H9 (cell line): ENCODE data around the gene MGMT. TPM values are rescaled to one million over a fixed set of nuclear protein-coding genes. Genes with fewer than 3 reads are reported as not detected.

Experiments
- DNase-seq: peaks from one replicate; pipeline ENCODE4 v3.0.0-alpha.2; 2017
- H2AFZ ChIP-seq: one replicate; pipeline ENCODE4 v1.6.1; 2013; ENCODE audit warnings: mild to moderate bottlenecking, low read length, control low read depth, moderate library complexity
- H2AK5ac ChIP-seq: 2 replicates; pipeline ENCODE4 v1.6.1; 2013; ENCODE audit warnings: low read length, control low read depth, mixed read lengths; ENCODE audit not compliant: insufficient read length
- H2BK120ac ChIP-seq: one replicate; pipeline ENCODE4 v1.6.1; 2013; ENCODE audit warnings: low read depth, mild to moderate bottlenecking, low read length, control low read depth, inconsistent platforms; ENCODE audit not compliant: poor library complexity, severe bottlenecking
- H2BK12ac ChIP-seq: 2 replicates; pipeline ENCODE4 v1.6.1; 2013; ENCODE audit warnings: low read length, control low read depth, mixed read lengths, low read depth; ENCODE audit not compliant: insufficient read length
- H2BK15ac ChIP-seq: 2 replicates; pipeline ENCODE4 v1.6.1; 2013; ENCODE audit warnings: low read depth, low read length, control low read depth
- H2BK20ac ChIP-seq: one replicate; pipeline ENCODE4 v1.6.1; 2013; ENCODE audit warnings: low read depth, mild to moderate bottlenecking, low read length, control low read depth, inconsistent platforms; ENCODE audit not compliant: poor library complexity, severe bottlenecking
- H2BK5ac ChIP-seq: 2 replicates; pipeline ENCODE4 v1.6.1; 2013; ENCODE audit warnings: low read length, control low read depth, mixed read lengths; ENCODE audit not compliant: insufficient read length
- H3K14ac ChIP-seq: 2 replicates; pipeline ENCODE4 v1.6.1; 2013; ENCODE audit warnings: low read length, control low read depth; ENCODE audit not compliant: insufficient read depth
- H3K18ac ChIP-seq: 2 replicates; pipeline ENCODE4 v1.6.1; 2013; ENCODE audit warnings: low read depth, mild to moderate bottlenecking, mixed read lengths, low read length, control low read depth; ENCODE audit not compliant: insufficient read length
- H3K23ac ChIP-seq: 2 replicates; pipeline ENCODE4 v1.6.1; 2013; ENCODE audit warnings: low read length, control low read depth, mixed read lengths, low read depth; ENCODE audit not compliant: insufficient read length
- H3K23me2 ChIP-seq: 2 replicates; pipeline ENCODE4 v1.6.1; 2013; ENCODE audit warnings: low read depth, mild to moderate bottlenecking, mixed read lengths, low read length, control low read depth; ENCODE audit not compliant: insufficient read length, poor library complexity, severe bottlenecking
- H3K27ac ChIP-seq: 2 replicates; pipeline ENCODE4 v1.5.1; 2013; ENCODE audit warnings: low read length, control low read depth, mixed read lengths, low read depth; ENCODE audit not compliant: insufficient read length
- H3K27me3 ChIP-seq: 2 replicates; pipeline ENCODE4 v1.6.1; 2013; ENCODE audit warnings: low read length, control low read depth, inconsistent platforms; ENCODE audit not compliant: insufficient read depth
- H3K4ac ChIP-seq: 2 replicates; pipeline ENCODE4 v1.6.1; 2013; ENCODE audit warnings: low read depth, mild to moderate bottlenecking, control low read depth, inconsistent platforms, low read length, moderate library complexity
- H3K4me1 ChIP-seq: 2 replicates; pipeline ENCODE4 v1.6.1; 2013; ENCODE audit warnings: low read length, control low read depth, inconsistent platforms; ENCODE audit not compliant: insufficient read depth
- H3K4me2 ChIP-seq: 2 replicates; pipeline ENCODE4 v1.6.1; 2013; ENCODE audit warnings: low read length, control low read depth, mixed read lengths; ENCODE audit not compliant: insufficient read length, insufficient read depth
- H3K56ac ChIP-seq: 2 replicates; pipeline ENCODE4 v1.6.1; 2013; ENCODE audit warnings: low read depth, mild to moderate bottlenecking, mixed read lengths, low read length, control low read depth; ENCODE audit not compliant: insufficient read length
- H3K79me1 ChIP-seq: 2 replicates; pipeline ENCODE4 v1.6.1; 2013; ENCODE audit warnings: low read depth, mild to moderate bottlenecking, moderate library complexity, low read length, control low read depth, inconsistent platforms; ENCODE audit not compliant: insufficient read depth, poor library complexity, severe bottlenecking
- H3K79me2 ChIP-seq: 2 replicates; pipeline ENCODE4 v1.6.1; 2013; ENCODE audit warnings: low read length, control low read depth, inconsistent platforms; ENCODE audit not compliant: insufficient read depth
- H3K9ac ChIP-seq: 2 replicates; pipeline ENCODE4 v1.6.1; 2013; ENCODE audit warnings: low read length, control low read depth, mixed read lengths; ENCODE audit not compliant: insufficient read length; ENCODE audit errors: extremely low read depth
- H3K9me3 ChIP-seq: one replicate; pipeline ENCODE4 v1.6.1; 2013; ENCODE audit warnings: low read depth, low read length, inconsistent platforms; ENCODE audit not compliant: control insufficient read depth
- H3T11ph ChIP-seq: one replicate; pipeline ENCODE4 v1.6.1; 2013; ENCODE audit warnings: mild to moderate bottlenecking, low read length, control low read depth, inconsistent platforms
- H4K20me1 ChIP-seq: one replicate; pipeline ENCODE4 v1.6.1; 2013; ENCODE audit not compliant: control insufficient read depth, insufficient read length, insufficient read depth
- H4K5ac ChIP-seq: 2 replicates; pipeline ENCODE4 v1.6.1; 2013; ENCODE audit warnings: low read depth, mild to moderate bottlenecking, mixed read lengths, low read length, control low read depth; ENCODE audit not compliant: insufficient read length
- H4K8ac ChIP-seq: replicated peaks from 2 replicates; pipeline ENCODE4 v1.6.1; 2013; ENCODE audit warnings: low read length, control low read depth, mixed read lengths, low read depth; ENCODE audit not compliant: insufficient read length
- H4K91ac ChIP-seq: 2 replicates; pipeline ENCODE4 v1.6.1; 2013; ENCODE audit warnings: low read depth, mild to moderate bottlenecking, moderate library complexity, mixed read lengths, low read length, control low read depth; ENCODE audit not compliant: insufficient read length
- H3K27ac Mint-ChIP-seq, 3 experiments: 2 replicates in 2 of 3; 3 replicates in 1 of 3; pipeline ENCODE4 v1.8.0; 2020 to 2021; ENCODE audit warnings: mixed read lengths in 3 of 3, mild to moderate bottlenecking in 1 of 3, moderate library complexity in 1 of 3
- H3K27me3 Mint-ChIP-seq: 2 replicates; pipeline ENCODE4 v1.8.0; 2021; ENCODE audit warnings: low read depth, mild to moderate bottlenecking, moderate library complexity, mixed read lengths
- H3K36me3 Mint-ChIP-seq, 3 experiments: 2 replicates in 2 of 3; 3 replicates in 1 of 3; pipeline ENCODE4 v1.8.0; 2020 to 2021; ENCODE audit warnings: low read depth in 3 of 3, mixed read lengths in 3 of 3; ENCODE audit not compliant: insufficient read depth in 1 of 3
- H3K4me1 Mint-ChIP-seq, 2 experiments: 2 replicates each; pipeline ENCODE4 v1.8.0; 2020; ENCODE audit warnings: mixed read lengths in 2 of 2
- H3K4me3 Mint-ChIP-seq, 2 experiments: 2 replicates in 1 of 2; 3 replicates in 1 of 2; pipeline ENCODE4 v1.8.0; 2020 to 2021; ENCODE audit warnings: mild to moderate bottlenecking in 2 of 2, mixed read lengths in 2 of 2, moderate library complexity in 1 of 2
- H3K9me3 Mint-ChIP-seq, 2 experiments: 2 replicates in 1 of 2; 3 replicates in 1 of 2; pipeline ENCODE4 v1.8.0; 2020; ENCODE audit warnings: mild to moderate bottlenecking in 2 of 2, mixed read lengths in 2 of 2, moderate library complexity in 1 of 2
- WGBS: extraction: QIAGEN DNeasy Blood & Tissue Kit; methylation state at CpG from one replicate; pipeline ENCODE4 v1.1.7; 2013; ENCODE audit warnings: missing lambda C conversion rate, low lambda C conversion rate, mixed read lengths; ENCODE audit not compliant: insufficient read length; ENCODE audit errors: extremely low coverage; 5-methylcytosine and 5-hydroxymethylcytosine counted together
- total RNA-seq: library from RNA; stranded (reverse); gene quantifications from 2 replicates; pipeline ENCODE4 v1.2.1, GENCODE V29; 2021
- TF ChIP-seq, protein P1 (sequence below): fragments of 200-600 bp; sonication (generic); conservative IDR thresholded peaks from 3 replicates; pipeline ENCODE4 v1.8.0; 2021; ENCODE audit warnings: antibody characterized with exemption, mild to moderate bottlenecking

Gene MGMT
- total RNA-seq, 1 experiment from 2014 or later = 18.4 TPM

DNA sequence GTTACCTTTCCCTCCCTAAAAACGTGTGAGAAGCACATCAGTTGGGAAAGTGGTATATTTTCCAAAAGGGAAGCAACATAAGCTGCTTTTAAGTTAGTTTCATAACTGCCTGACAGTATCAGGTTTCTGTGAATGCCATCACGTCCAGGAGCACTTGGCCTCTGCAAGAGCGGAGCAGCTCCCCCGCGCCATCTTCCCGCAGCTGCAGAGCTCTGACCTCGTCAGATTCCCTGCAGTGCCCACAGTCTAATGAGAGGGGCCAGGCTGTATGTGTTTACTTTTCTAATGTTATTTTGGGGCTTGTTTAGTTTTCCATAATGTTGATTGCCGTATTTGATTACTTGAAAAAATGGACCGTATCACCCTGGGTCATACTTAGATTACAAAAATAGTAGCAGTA, 74.2 kb downstream of the MGMT start:
- no peak overlapping the region for H4K5ac ChIP-seq
- H3K27me3 ChIP-seq = no peaks in the 10 kb centered on the region
- H2BK20ac ChIP-seq = no peak overlapping the region
- H2BK5ac ChIP-seq = no peak overlapping the region
- no peaks in the 10 kb centered on the region for H4K20me1 ChIP-seq
- no peak overlapping the region for H3K27ac ChIP-seq
- no CpG with 5 or more reads among the region's 9 CpGs for WGBS
- Mint-ChIP-seq H3K4me3 (no peak overlapping the region), H3K36me3 (peaks cover 6 to 12% (median 8%) of the 10 kb centered on the region in 3 experiments; a peak in 5 of 7 replicates), H3K27ac (no peak overlapping the region; a peak in 2 of 7 replicates), H3K9me3 (no peaks in the 10 kb centered on the region; a peak in 2 of 5 replicates), H3K4me1 (peaks cover 11 to 17% of the 10 kb centered on the region in 2 experiments), H3K27me3 (no peaks in the 10 kb centered on the region)
- H3K4me2 ChIP-seq = no peak overlapping the region
- no peak overlapping the region for H3K14ac ChIP-seq
- no peak overlapping the region for H3K4ac ChIP-seq
- H4K8ac ChIP-seq = no peak overlapping the region
- no peak for DNase-seq
- no peaks in the 10 kb centered on the region; the same call in 1 of the 2 replicates for H3K4me1 ChIP-seq
- no peak overlapping the region for H2AFZ ChIP-seq
- no peaks in the 10 kb centered on the region for H3K79me2 ChIP-seq
- H3K23ac ChIP-seq = no peak overlapping the region
- H3K79me1 ChIP-seq = no peaks in the 10 kb centered on the region
- H2BK12ac ChIP-seq = no peak overlapping the region
- H3K9ac ChIP-seq = no peak overlapping the region
- H2BK15ac ChIP-seq = no peak overlapping the region
- no peak overlapping the region for H3K56ac ChIP-seq
- no peak overlapping the region for H4K91ac ChIP-seq
- TF ChIP-seq, protein P1, sequence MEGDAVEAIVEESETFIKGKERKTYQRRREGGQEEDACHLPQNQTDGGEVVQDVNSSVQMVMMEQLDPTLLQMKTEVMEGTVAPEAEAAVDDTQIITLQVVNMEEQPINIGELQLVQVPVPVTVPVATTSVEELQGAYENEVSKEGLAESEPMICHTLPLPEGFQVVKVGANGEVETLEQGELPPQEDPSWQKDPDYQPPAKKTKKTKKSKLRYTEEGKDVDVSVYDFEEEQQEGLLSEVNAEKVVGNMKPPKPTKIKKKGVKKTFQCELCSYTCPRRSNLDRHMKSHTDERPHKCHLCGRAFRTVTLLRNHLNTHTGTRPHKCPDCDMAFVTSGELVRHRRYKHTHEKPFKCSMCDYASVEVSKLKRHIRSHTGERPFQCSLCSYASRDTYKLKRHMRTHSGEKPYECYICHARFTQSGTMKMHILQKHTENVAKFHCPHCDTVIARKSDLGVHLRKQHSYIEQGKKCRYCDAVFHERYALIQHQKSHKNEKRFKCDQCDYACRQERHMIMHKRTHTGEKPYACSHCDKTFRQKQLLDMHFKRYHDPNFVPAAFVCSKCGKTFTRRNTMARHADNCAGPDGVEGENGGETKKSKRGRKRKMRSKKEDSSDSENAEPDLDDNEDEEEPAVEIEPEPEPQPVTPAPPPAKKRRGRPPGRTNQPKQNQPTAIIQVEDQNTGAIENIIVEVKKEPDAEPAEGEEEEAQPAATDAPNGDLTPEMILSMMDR = no peak
- no peak overlapping the region for H2AK5ac ChIP-seq
- no peak overlapping the region for H3K18ac ChIP-seq
- no peak overlapping the region for H2BK120ac ChIP-seq
- no peak overlapping the region for H3T11ph ChIP-seq
- no peaks in the 10 kb centered on the region for H3K23me2 ChIP-seq
- H3K9me3 ChIP-seq = no peaks in the 10 kb centered on the region
